WTC11 (cell line): ENCODE results near the gene ALOXE3. TPM values are rescaled to one million over a fixed set of nuclear protein-coding genes. Genes with fewer than 3 reads are reported as not detected.

Source experiments
- ATAC-seq: fragments of 200-7000 bp; cut with Tn5 transposase; 2 replicates; pipeline ENCODE4 v1.10.0; 2021; ENCODE audit warnings: mild to moderate bottlenecking, moderate library complexity
- CTCF ChIA-PET: fragments of 300-600 bp; sonication (Branson Sonifier 250); formaldehyde crosslinking; loops from one replicate; lab custom pipeline; 2021; ENCODE audit warnings: antibody characterized with exemption; lab: Charles Lee
- POLR2A ChIA-PET: fragments of 350-600 bp; sonication (Branson Sonifier 250); formaldehyde crosslinking; loops from one replicate; lab custom pipeline; 2021; ENCODE audit warnings: antibody characterized with exemption; lab: Charles Lee
- DNase-seq: peaks from one replicate; pipeline ENCODE4 v3.0.0; 2021; ENCODE audit warnings: low spot score
- H3K27ac Mint-ChIP-seq: 2 replicates; pipeline ENCODE4 v1.8.0; 2021; ENCODE audit warnings: mixed read lengths
- H3K27me3 Mint-ChIP-seq: 2 replicates; pipeline ENCODE4 v1.8.0; 2021; ENCODE audit warnings: low read depth, mild to moderate bottlenecking, moderate library complexity, mixed read lengths
- H3K36me3 Mint-ChIP-seq: 2 replicates; pipeline ENCODE4 v1.8.0; 2021; ENCODE audit warnings: mixed read lengths
- H3K4me1 Mint-ChIP-seq: 2 replicates; pipeline ENCODE4 v1.8.0; 2022; ENCODE audit warnings: mixed read lengths
- H3K4me3 Mint-ChIP-seq: 2 replicates; pipeline ENCODE4 v1.8.0; 2021; ENCODE audit warnings: mild to moderate bottlenecking, moderate library complexity, mixed read lengths
- H3K9me3 Mint-ChIP-seq: 2 replicates; pipeline ENCODE4 v1.8.0; 2021; ENCODE audit warnings: mixed read lengths
- ATF2 ChIP-seq: sonication (generic); formaldehyde crosslinking; IDR thresholded peaks from 2 replicates; pipeline ENCODE4 v1.8.1; 2022; ENCODE audit warnings: low read depth, missing genetic modification reagents, borderline replicate concordance
- CDX4 ChIP-seq: fragments of 250-450 bp; sonication (Bioruptor Pico); IDR thresholded peaks from 2 replicates; pipeline ENCODE4 v1.9.0; 2021; ENCODE audit warnings: moderate library complexity, mild to moderate bottlenecking, inconsistent platforms, borderline replicate concordance
- CREM ChIP-seq: sonication (generic); formaldehyde crosslinking; IDR thresholded peaks from 2 replicates; pipeline ENCODE4 v1.8.1; 2022; ENCODE audit warnings: mild to moderate bottlenecking, missing genetic modification reagents, moderate library complexity
- ETV6 ChIP-seq: sonication (generic); formaldehyde crosslinking; IDR thresholded peaks from 2 replicates; pipeline ENCODE4 v1.8.1; 2022; ENCODE audit warnings: mild to moderate bottlenecking, missing genetic modification reagents
- FOXK1 ChIP-seq: sonication (generic); formaldehyde crosslinking; IDR thresholded peaks from 2 replicates; pipeline ENCODE4 v1.8.0; 2022; ENCODE audit warnings: mild to moderate bottlenecking, moderate library complexity, missing genetic modification reagents
- FOXP4 ChIP-seq: sonication (generic); formaldehyde crosslinking; IDR thresholded peaks from 2 replicates; pipeline ENCODE4 v1.8.0; 2022; ENCODE audit warnings: mild to moderate bottlenecking, missing genetic modification reagents
- JAZF1 ChIP-seq: fragments of 250-450 bp; sonication (Bioruptor Pico); IDR thresholded peaks from 2 replicates; pipeline ENCODE4 v1.9.0; 2021; ENCODE audit warnings: moderate library complexity, mild to moderate bottlenecking, inconsistent platforms
- NFYB ChIP-seq: sonication (generic); formaldehyde crosslinking; conservative IDR thresholded peaks from 2 replicates; pipeline ENCODE4 v1.8.0; 2022; ENCODE audit warnings: low read depth, missing genetic modification reagents
- RORB ChIP-seq: fragments of 250-450 bp; sonication (Bioruptor Pico); IDR thresholded peaks from 2 replicates; pipeline ENCODE4 v1.9.0; 2021; ENCODE audit warnings: mild to moderate bottlenecking
- SMAD3 ChIP-seq: sonication (generic); formaldehyde crosslinking; IDR thresholded peaks from 2 replicates; pipeline ENCODE4 v1.8.0; 2022; ENCODE audit warnings: missing genetic modification reagents, mild to moderate bottlenecking, borderline replicate concordance
- SP1 ChIP-seq: sonication (generic); formaldehyde crosslinking; conservative IDR thresholded peaks from 2 replicates; pipeline ENCODE4 v1.8.1; 2022; ENCODE audit warnings: missing genetic modification reagents
- TCF7 ChIP-seq: sonication (generic); formaldehyde crosslinking; IDR thresholded peaks from 2 replicates; pipeline ENCODE4 v1.8.0; 2022; ENCODE audit warnings: mild to moderate bottlenecking, low read depth, missing genetic modification reagents, moderate library complexity
- TP53 ChIP-seq: sonication (generic); formaldehyde crosslinking; IDR thresholded peaks from 2 replicates; pipeline ENCODE4 v1.8.1; 2023; ENCODE audit warnings: mild to moderate bottlenecking, missing genetic modification reagents
- ZBTB21 ChIP-seq: sonication (generic); formaldehyde crosslinking; IDR thresholded peaks from 2 replicates; pipeline ENCODE4 v1.8.1; 2023; ENCODE audit warnings: mild to moderate bottlenecking, missing genetic modification reagents, borderline replicate concordance
- ZNF121 ChIP-seq: sonication (generic); formaldehyde crosslinking; IDR thresholded peaks from 2 replicates; pipeline ENCODE4 v1.8.0; 2023; ENCODE audit warnings: missing genetic modification reagents
- ZNF219 ChIP-seq: sonication (generic); formaldehyde crosslinking; IDR thresholded peaks from 2 replicates; pipeline ENCODE4 v1.8.0; 2023; ENCODE audit warnings: missing genetic modification reagents, mild to moderate bottlenecking, borderline replicate concordance
- ZNF263 ChIP-seq: sonication (generic); formaldehyde crosslinking; IDR thresholded peaks from 2 replicates; pipeline ENCODE4 v1.8.1; 2022; ENCODE audit warnings: low read depth, mild to moderate bottlenecking, moderate library complexity, missing genetic modification reagents
- ZNF281 ChIP-seq: sonication (generic); formaldehyde crosslinking; IDR thresholded peaks from 2 replicates; pipeline ENCODE4 v1.8.0; 2023; ENCODE audit warnings: mild to moderate bottlenecking, missing genetic modification reagents
- ZNF423 ChIP-seq: fragments of 250-450 bp; sonication (Bioruptor Pico); IDR thresholded peaks from 2 replicates; pipeline ENCODE4 v2.1.2; 2022; ENCODE audit warnings: mild to moderate bottlenecking, moderate library complexity
- total RNA-seq: library from RNA; stranded (reverse); gene quantifications from 3 replicates; pipeline ENCODE4 v1.2.3, GENCODE V29; 2021
- TF ChIP-seq, protein P1 (sequence below): fragments of 250-450 bp; sonication (Bioruptor Pico); IDR thresholded peaks from 2 replicates; pipeline ENCODE4 v1.8.0; 2021; ENCODE audit warnings: mild to moderate bottlenecking
- TF ChIP-seq, protein P2 (sequence below): sonication (generic); formaldehyde crosslinking; IDR thresholded peaks from 2 replicates; pipeline ENCODE4 v1.8.0; 2023; ENCODE audit warnings: missing genetic modification reagents, mild to moderate bottlenecking, borderline replicate concordance

ALOXE3 gene
- total RNA-seq, 1 experiment from 2014 or later: 0.81 TPM

DNA sequence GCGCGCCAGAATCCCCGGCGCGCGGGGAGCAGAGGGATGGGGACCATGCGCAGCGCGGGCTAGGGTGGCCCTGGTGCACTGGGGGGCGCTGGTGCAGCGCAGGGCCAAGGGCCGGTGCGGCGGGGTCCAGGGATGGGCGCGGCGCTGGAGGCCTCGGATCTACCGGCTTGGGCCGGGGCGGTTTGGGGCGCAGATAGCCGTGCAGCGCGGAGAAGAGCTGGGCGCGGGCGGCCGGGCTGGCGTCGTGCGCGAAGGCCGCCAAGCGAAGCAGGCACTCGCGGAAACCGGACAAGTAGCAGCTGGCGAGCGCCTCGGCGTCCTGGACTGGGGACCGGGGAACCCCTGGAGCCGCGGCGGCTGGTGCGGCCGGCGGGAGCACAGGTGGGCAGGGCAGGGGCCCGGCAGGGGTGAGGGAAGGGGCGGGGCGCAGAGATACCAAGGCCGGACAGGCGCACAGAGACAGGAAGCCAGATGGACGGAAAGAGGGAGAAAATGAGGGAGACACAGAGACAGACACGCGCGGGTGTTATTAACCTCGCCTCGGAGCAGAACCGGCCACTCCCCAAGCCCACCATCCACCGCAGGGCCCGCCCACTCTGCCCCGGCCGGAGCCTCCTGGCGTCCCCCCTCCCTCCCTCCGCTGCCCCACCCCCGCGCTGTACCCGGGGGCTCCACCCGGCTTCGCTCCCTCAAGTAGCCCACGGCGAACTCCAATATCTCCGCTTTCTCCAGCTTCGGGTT is 3.5 kb upstream of the ALOXE3 start:
- no peaks in the 10 kb centered on the region for H3K9me3 Mint-ChIP-seq
- H3K4me1 Mint-ChIP-seq: peaks cover 18% of the 10 kb centered on the region
- ChIA-PET CTCF (interaction anchor here (0.5 to 9.8 kb wide), 23 partner anchors 12 to 253 kb away, joined by 3 to 118 read pairs (median 4); partner anchors contain the start of genes AURKB, CNTROB, SLC25A35 and TRAPPC1), POLR2A (interaction anchor here (0.6 to 2.5 kb wide), 5 partner anchors 12 to 209 kb away, joined by 3 to 9 read pairs (median 4); no protein-coding TSS in a partner anchor)
- peak; percentile 29 for ATAC-seq
- no peaks in the 10 kb centered on the region for H3K36me3 Mint-ChIP-seq
- H3K4me3 Mint-ChIP-seq: peak overlapping the region; percentile 85
- no peak overlapping the region for H3K27ac Mint-ChIP-seq
- DNase-seq: peak; percentile 90
- peaks cover 71% of the 10 kb centered on the region for H3K27me3 Mint-ChIP-seq
- TF ChIP-seq ZNF263 (CRISPR knock-in tag) (no peak), ETV6 (no peak), NFYB (no peak), JAZF1 (no peak), ATF2 (no peak), SMAD3 (CRISPR knock-in tag) (no peak), FOXP4 (peak; percentile 48; the same call in 1 of the 2 replicates), TP53 (CRISPR knock-in tag) (no peak), CDX4 (CRISPR knock-in tag) (no peak), ZNF423 (CRISPR knock-in tag) (no peak), ZBTB21 (CRISPR knock-in tag) (no peak), ZNF219 (CRISPR knock-in tag) (no peak; the same call in 1 of the 2 replicates), RORB (CRISPR knock-in tag) (no peak), ZNF281 (CRISPR knock-in tag) (no peak), SP1 (peak; percentile 55; the same call in 1 of the 2 replicates), FOXK1 (CRISPR knock-in tag) (no peak), ZNF121 (no peak), TCF7 (CRISPR knock-in tag) (no peak), CREM (CRISPR knock-in tag) (no peak)
- TF ChIP-seq, protein P1, sequence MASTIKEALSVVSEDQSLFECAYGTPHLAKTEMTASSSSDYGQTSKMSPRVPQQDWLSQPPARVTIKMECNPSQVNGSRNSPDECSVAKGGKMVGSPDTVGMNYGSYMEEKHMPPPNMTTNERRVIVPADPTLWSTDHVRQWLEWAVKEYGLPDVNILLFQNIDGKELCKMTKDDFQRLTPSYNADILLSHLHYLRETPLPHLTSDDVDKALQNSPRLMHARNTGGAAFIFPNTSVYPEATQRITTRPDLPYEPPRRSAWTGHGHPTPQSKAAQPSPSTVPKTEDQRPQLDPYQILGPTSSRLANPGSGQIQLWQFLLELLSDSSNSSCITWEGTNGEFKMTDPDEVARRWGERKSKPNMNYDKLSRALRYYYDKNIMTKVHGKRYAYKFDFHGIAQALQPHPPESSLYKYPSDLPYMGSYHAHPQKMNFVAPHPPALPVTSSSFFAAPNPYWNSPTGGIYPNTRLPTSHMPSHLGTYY: no peak
- TF ChIP-seq, protein P2, sequence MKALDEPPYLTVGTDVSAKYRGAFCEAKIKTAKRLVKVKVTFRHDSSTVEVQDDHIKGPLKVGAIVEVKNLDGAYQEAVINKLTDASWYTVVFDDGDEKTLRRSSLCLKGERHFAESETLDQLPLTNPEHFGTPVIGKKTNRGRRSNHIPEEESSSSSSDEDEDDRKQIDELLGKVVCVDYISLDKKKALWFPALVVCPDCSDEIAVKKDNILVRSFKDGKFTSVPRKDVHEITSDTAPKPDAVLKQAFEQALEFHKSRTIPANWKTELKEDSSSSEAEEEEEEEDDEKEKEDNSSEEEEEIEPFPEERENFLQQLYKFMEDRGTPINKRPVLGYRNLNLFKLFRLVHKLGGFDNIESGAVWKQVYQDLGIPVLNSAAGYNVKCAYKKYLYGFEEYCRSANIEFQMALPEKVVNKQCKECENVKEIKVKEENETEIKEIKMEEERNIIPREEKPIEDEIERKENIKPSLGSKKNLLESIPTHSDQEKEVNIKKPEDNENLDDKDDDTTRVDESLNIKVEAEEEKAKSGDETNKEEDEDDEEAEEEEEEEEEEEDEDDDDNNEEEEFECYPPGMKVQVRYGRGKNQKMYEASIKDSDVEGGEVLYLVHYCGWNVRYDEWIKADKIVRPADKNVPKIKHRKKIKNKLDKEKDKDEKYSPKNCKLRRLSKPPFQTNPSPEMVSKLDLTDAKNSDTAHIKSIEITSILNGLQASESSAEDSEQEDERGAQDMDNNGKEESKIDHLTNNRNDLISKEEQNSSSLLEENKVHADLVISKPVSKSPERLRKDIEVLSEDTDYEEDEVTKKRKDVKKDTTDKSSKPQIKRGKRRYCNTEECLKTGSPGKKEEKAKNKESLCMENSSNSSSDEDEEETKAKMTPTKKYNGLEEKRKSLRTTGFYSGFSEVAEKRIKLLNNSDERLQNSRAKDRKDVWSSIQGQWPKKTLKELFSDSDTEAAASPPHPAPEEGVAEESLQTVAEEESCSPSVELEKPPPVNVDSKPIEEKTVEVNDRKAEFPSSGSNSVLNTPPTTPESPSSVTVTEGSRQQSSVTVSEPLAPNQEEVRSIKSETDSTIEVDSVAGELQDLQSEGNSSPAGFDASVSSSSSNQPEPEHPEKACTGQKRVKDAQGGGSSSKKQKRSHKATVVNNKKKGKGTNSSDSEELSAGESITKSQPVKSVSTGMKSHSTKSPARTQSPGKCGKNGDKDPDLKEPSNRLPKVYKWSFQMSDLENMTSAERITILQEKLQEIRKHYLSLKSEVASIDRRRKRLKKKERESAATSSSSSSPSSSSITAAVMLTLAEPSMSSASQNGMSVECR (CRISPR knock-in tag): peak; percentile 87; the same call in 1 of the 2 replicates
